Hematopoietic multipotent progenitor cell treated with erythropoietin and hydrocortisone succinate and interleukin-3 and kit ligand, for 6 days (in vitro differentiated cells): ENCODE results near the gene EDDM13.
A peak's percentile ranks its signal among the peaks of the same experiment; 100 is the strongest.
"Not testable (repeated sequence)": the region's sequence is repeated elsewhere in the genome, so short reads cannot be mapped to it uniquely, and the experiment has no call there.

Experiments
- DNase-seq: peaks from one replicate; pipeline ENCODE4 v3.0.0-alpha.2; 2015

Gene EDDM13

DNA sequence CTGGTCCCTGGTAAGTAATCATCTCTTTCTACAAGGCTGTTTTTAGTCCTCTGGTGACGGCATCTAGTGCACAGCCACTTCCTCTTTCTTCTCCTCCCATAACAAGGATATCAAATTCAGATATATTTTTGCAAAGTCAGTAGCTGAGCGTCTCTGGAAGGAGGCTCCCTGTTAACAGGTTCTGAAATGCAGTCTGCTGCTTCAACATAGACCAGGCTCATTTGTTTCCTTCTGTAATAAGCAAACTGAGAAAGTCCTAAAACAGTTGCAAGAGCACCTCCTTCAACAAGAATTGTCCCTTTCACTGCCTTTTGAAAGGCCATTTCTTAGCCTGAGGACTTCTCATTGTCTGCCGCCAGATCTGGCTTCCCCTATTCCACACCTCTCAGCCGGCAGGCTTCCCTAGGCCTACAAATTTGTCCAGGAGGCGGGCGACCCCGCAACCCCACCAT is 49.5 kb downstream of the EDDM13 start:
- peak; percentile 84 for DNase-seq

- DNase-seq, result no peak
Observed at GRCh38 chr19:56324436-56324835, 51.9 kb downstream of the EDDM13 start.

- no peak for DNase-seq
Observed at GRCh38 chr19:56332695-56333094, 60.1 kb downstream of the EDDM13 start.

DNA sequence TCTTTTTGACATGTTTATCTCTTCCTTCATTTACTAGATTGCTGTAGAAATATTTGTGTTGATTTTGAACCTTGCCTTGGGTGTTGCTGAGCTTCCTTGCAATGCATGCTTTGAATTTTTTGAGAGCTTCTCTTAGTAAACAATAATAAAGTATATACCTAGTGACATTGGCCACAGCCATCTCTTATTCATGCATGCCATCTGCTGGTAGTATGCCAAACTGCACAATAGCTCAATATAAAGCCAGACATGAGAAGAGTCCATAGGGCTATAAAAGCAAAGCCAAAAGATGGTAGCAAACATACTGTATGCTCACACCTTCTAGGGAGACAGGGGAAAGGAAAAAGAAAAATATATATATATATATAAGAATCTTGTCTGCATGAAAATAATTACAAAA is 61.0 kb downstream of the EDDM13 start:
- DNase-seq, result peak; percentile 91

DNA sequence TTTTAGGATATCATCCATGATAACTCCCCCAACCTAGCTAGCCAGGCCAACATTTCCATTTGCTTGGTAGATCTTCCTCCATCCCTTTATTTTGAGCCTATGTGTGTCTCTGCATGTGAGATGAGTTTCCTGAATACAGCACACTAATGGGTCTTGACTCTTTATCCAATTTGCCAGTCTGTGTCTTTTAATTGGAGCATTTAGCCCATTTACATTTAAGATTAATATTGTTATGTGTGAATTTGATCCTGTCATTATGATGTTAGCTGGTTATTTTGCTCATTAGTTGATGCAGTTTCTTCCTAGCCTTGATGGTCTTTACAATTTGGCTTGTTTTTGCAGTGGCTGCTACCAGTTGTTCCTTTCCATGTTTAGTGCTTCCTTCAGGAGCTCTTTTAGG is 62.8 kb downstream of the EDDM13 start:
- DNase-seq, result not testable (repeated sequence)

- DNase-seq, result not testable (repeated sequence)
Observed at GRCh38 chr19:56337077-56337476, 64.5 kb downstream of the EDDM13 start.

DNA sequence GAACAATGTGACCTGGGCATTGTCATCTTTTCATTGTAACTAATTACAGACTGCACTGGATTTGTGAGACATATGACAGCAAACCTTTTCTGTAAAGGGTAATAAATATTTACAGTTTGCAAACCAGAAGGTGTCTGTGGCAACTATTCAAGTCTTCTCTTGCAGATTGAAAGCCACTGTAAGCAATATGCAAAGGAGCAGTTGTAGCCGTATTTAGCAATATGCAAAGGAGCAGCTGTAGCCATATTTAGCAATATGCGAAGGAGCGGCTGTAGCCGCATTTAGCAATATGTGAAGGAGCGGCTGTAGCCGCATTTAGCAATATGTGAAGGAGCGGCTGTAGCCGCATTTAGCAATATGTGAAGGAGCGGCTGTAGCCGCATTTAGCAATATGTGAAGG is 66.5 kb downstream of the EDDM13 start:
- DNase-seq, result not testable (repeated sequence)

DNA sequence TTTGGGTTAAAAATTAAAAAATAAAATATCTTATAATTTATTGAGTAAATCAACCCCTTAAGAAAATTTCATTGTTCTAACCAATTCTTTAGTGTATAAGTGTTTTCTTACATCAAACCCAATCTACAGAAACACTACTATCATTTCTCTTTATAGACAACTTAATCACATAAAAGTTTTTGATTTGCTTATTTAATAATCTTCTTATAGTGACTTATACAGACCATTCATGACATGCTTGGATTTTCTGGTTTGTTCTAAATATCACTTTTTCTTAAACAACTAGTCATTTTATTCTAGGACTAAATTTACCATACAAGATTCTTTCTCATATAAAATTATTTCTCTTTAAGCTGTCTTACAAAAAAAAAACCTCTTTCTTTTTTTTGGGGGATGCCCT is 69.4 kb downstream of the EDDM13 start:
- DNase-seq, result no peak

DNA sequence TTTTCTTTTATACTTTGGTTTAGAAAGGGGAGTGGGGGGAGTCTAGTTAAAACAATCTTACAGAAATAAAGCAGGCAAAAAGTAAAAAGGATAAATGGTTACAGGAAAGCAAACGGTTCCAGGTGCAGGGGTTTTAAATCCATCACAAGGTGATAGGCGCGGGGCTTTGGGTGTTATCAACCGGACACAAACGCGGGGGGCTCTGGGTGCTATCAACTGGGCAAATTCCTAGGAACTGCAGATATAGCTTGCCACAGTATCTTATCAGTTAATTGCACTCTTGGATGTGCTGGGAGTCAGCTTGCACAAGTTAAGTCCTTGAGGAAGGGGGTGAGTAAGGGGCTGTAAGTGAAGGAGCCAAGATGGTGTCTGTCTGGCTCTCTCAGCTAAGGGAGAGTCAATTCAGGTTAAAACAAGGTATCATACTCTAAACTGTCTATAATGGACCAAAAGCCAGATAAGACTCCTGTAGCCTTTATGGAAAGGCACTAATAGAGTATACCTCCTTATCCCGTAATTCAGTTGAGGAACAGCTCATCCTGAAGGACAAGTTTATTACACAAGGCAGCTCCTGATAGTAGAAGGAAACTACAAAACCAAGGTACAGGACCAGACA is 74.7 kb downstream of the EDDM13 start:
- no peak for DNase-seq

DNA sequence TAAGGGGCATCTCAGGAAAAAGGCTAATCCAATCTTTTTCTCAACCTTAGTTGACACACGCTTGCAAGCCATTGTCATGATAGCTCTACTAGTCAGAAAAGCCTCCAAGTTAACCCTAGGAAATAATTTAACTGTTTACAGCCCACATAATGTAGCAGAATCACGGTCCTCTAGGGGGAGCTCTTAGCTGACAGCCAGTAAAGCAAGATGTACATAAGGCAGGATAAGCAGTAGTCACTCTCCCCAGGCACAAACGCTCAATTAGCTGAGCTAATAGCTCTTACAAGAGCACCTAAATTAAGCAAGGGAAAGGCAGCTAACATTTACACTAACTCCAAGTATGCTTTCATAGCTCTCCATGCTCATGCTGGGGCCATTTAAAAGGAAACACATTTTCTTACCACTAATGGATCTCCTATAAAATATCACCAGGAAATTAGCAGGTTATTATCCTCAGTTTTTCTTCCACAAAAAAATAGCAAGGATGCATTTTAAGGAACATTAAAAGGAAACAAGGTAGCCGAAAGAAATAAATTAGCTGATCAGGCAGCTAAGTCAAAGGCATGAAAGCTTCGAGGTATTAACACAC is 75.8 kb downstream of the EDDM13 start:
- DNase-seq, result peak; percentile 67

- peak; percentile 88 for DNase-seq
Observed at GRCh38 chr19:56350416-56351045, 78.0 kb downstream of the EDDM13 start.

DNA sequence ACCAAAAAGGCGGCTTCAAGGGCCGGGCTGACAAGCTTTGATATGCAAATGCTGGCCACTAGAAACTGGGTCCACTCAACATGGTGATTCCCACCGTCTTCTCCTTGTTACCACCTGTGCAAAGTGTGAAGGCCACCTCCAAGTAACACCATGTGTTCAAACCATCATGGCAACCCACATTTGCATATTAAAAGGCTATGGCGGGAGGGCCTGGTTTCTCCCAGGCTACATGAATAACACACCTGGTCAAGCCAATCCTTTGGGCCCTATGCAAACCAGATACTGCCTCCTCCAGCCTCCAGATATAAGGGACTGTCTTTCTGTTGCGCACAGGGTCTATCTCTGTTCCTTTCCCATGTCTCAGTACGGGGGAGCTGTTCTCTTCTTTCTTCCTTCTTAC is 78.7 kb downstream of the EDDM13 start:
- DNase-seq, result no peak

GRCh38 chr19:56355517-56355916 is 83.0 kb downstream of the EDDM13 start:
- no peak for DNase-seq

GRCh38 chr19:56356944-56357343 is 84.4 kb downstream of the EDDM13 start:
- no peak for DNase-seq
